H9 (cell line): ENCODE measurements around the gene CPB1. TPM values are rescaled to one million over a fixed set of nuclear protein-coding genes. Genes with fewer than 3 reads are reported as not detected.

ENCODE experiments used
- DNase-seq: peaks from one replicate; pipeline ENCODE4 v3.0.0-alpha.2; 2017
- H2AFZ ChIP-seq: one replicate; pipeline ENCODE4 v1.6.1; 2013; ENCODE audit warnings: mild to moderate bottlenecking, low read length, control low read depth, moderate library complexity
- H2AK5ac ChIP-seq: 2 replicates; pipeline ENCODE4 v1.6.1; 2013; ENCODE audit warnings: low read length, control low read depth, mixed read lengths; ENCODE audit not compliant: insufficient read length
- H2BK120ac ChIP-seq: one replicate; pipeline ENCODE4 v1.6.1; 2013; ENCODE audit warnings: low read depth, mild to moderate bottlenecking, low read length, control low read depth, inconsistent platforms; ENCODE audit not compliant: poor library complexity, severe bottlenecking
- H2BK12ac ChIP-seq: 2 replicates; pipeline ENCODE4 v1.6.1; 2013; ENCODE audit warnings: low read length, control low read depth, mixed read lengths, low read depth; ENCODE audit not compliant: insufficient read length
- H2BK15ac ChIP-seq: 2 replicates; pipeline ENCODE4 v1.6.1; 2013; ENCODE audit warnings: low read depth, low read length, control low read depth
- H2BK20ac ChIP-seq: one replicate; pipeline ENCODE4 v1.6.1; 2013; ENCODE audit warnings: low read depth, mild to moderate bottlenecking, low read length, control low read depth, inconsistent platforms; ENCODE audit not compliant: poor library complexity, severe bottlenecking
- H2BK5ac ChIP-seq: 2 replicates; pipeline ENCODE4 v1.6.1; 2013; ENCODE audit warnings: low read length, control low read depth, mixed read lengths; ENCODE audit not compliant: insufficient read length
- H3K14ac ChIP-seq: 2 replicates; pipeline ENCODE4 v1.6.1; 2013; ENCODE audit warnings: low read length, control low read depth; ENCODE audit not compliant: insufficient read depth
- H3K18ac ChIP-seq: 2 replicates; pipeline ENCODE4 v1.6.1; 2013; ENCODE audit warnings: low read depth, mild to moderate bottlenecking, mixed read lengths, low read length, control low read depth; ENCODE audit not compliant: insufficient read length
- H3K23ac ChIP-seq: 2 replicates; pipeline ENCODE4 v1.6.1; 2013; ENCODE audit warnings: low read length, control low read depth, mixed read lengths, low read depth; ENCODE audit not compliant: insufficient read length
- H3K23me2 ChIP-seq: 2 replicates; pipeline ENCODE4 v1.6.1; 2013; ENCODE audit warnings: low read depth, mild to moderate bottlenecking, mixed read lengths, low read length, control low read depth; ENCODE audit not compliant: insufficient read length, poor library complexity, severe bottlenecking
- H3K27ac ChIP-seq: 2 replicates; pipeline ENCODE4 v1.5.1; 2013; ENCODE audit warnings: low read length, control low read depth, mixed read lengths, low read depth; ENCODE audit not compliant: insufficient read length
- H3K27me3 ChIP-seq: 2 replicates; pipeline ENCODE4 v1.6.1; 2013; ENCODE audit warnings: low read length, control low read depth, inconsistent platforms; ENCODE audit not compliant: insufficient read depth
- H3K4ac ChIP-seq: 2 replicates; pipeline ENCODE4 v1.6.1; 2013; ENCODE audit warnings: low read depth, mild to moderate bottlenecking, control low read depth, inconsistent platforms, low read length, moderate library complexity
- H3K4me1 ChIP-seq: 2 replicates; pipeline ENCODE4 v1.6.1; 2013; ENCODE audit warnings: low read length, control low read depth, inconsistent platforms; ENCODE audit not compliant: insufficient read depth
- H3K4me2 ChIP-seq: 2 replicates; pipeline ENCODE4 v1.6.1; 2013; ENCODE audit warnings: low read length, control low read depth, mixed read lengths; ENCODE audit not compliant: insufficient read length, insufficient read depth
- H3K56ac ChIP-seq: 2 replicates; pipeline ENCODE4 v1.6.1; 2013; ENCODE audit warnings: low read depth, mild to moderate bottlenecking, mixed read lengths, low read length, control low read depth; ENCODE audit not compliant: insufficient read length
- H3K79me1 ChIP-seq: 2 replicates; pipeline ENCODE4 v1.6.1; 2013; ENCODE audit warnings: low read depth, mild to moderate bottlenecking, moderate library complexity, low read length, control low read depth, inconsistent platforms; ENCODE audit not compliant: insufficient read depth, poor library complexity, severe bottlenecking
- H3K79me2 ChIP-seq: 2 replicates; pipeline ENCODE4 v1.6.1; 2013; ENCODE audit warnings: low read length, control low read depth, inconsistent platforms; ENCODE audit not compliant: insufficient read depth
- H3K9ac ChIP-seq: 2 replicates; pipeline ENCODE4 v1.6.1; 2013; ENCODE audit warnings: low read length, control low read depth, mixed read lengths; ENCODE audit not compliant: insufficient read length; ENCODE audit errors: extremely low read depth
- H3K9me3 ChIP-seq: one replicate; pipeline ENCODE4 v1.6.1; 2013; ENCODE audit warnings: low read depth, low read length, inconsistent platforms; ENCODE audit not compliant: control insufficient read depth
- H3T11ph ChIP-seq: one replicate; pipeline ENCODE4 v1.6.1; 2013; ENCODE audit warnings: mild to moderate bottlenecking, low read length, control low read depth, inconsistent platforms
- H4K20me1 ChIP-seq: one replicate; pipeline ENCODE4 v1.6.1; 2013; ENCODE audit not compliant: control insufficient read depth, insufficient read length, insufficient read depth
- H4K5ac ChIP-seq: 2 replicates; pipeline ENCODE4 v1.6.1; 2013; ENCODE audit warnings: low read depth, mild to moderate bottlenecking, mixed read lengths, low read length, control low read depth; ENCODE audit not compliant: insufficient read length
- H4K8ac ChIP-seq: replicated peaks from 2 replicates; pipeline ENCODE4 v1.6.1; 2013; ENCODE audit warnings: low read length, control low read depth, mixed read lengths, low read depth; ENCODE audit not compliant: insufficient read length
- H4K91ac ChIP-seq: 2 replicates; pipeline ENCODE4 v1.6.1; 2013; ENCODE audit warnings: low read depth, mild to moderate bottlenecking, moderate library complexity, mixed read lengths, low read length, control low read depth; ENCODE audit not compliant: insufficient read length
- H3K27ac Mint-ChIP-seq, 3 experiments: 2 replicates in 2 of 3; 3 replicates in 1 of 3; pipeline ENCODE4 v1.8.0; 2020 to 2021; ENCODE audit warnings: mixed read lengths in 3 of 3, mild to moderate bottlenecking in 1 of 3, moderate library complexity in 1 of 3
- H3K27me3 Mint-ChIP-seq: 2 replicates; pipeline ENCODE4 v1.8.0; 2021; ENCODE audit warnings: low read depth, mild to moderate bottlenecking, moderate library complexity, mixed read lengths
- H3K36me3 Mint-ChIP-seq, 3 experiments: 2 replicates in 2 of 3; 3 replicates in 1 of 3; pipeline ENCODE4 v1.8.0; 2020 to 2021; ENCODE audit warnings: low read depth in 3 of 3, mixed read lengths in 3 of 3; ENCODE audit not compliant: insufficient read depth in 1 of 3
- H3K4me1 Mint-ChIP-seq, 2 experiments: 2 replicates each; pipeline ENCODE4 v1.8.0; 2020; ENCODE audit warnings: mixed read lengths in 2 of 2
- H3K4me3 Mint-ChIP-seq, 2 experiments: 2 replicates in 1 of 2; 3 replicates in 1 of 2; pipeline ENCODE4 v1.8.0; 2020 to 2021; ENCODE audit warnings: mild to moderate bottlenecking in 2 of 2, mixed read lengths in 2 of 2, moderate library complexity in 1 of 2
- H3K9me3 Mint-ChIP-seq, 2 experiments: 2 replicates in 1 of 2; 3 replicates in 1 of 2; pipeline ENCODE4 v1.8.0; 2020; ENCODE audit warnings: mild to moderate bottlenecking in 2 of 2, mixed read lengths in 2 of 2, moderate library complexity in 1 of 2
- CTCF ChIP-seq: fragments of 200-600 bp; sonication (generic); conservative IDR thresholded peaks from 3 replicates; pipeline ENCODE4 v1.8.0; 2021; ENCODE audit warnings: antibody characterized with exemption, mild to moderate bottlenecking
- WGBS: extraction: QIAGEN DNeasy Blood & Tissue Kit; methylation state at CpG from one replicate; pipeline ENCODE4 v1.1.7; 2013; ENCODE audit warnings: missing lambda C conversion rate, low lambda C conversion rate, mixed read lengths; ENCODE audit not compliant: insufficient read length; ENCODE audit errors: extremely low coverage; 5-methylcytosine and 5-hydroxymethylcytosine counted together
- total RNA-seq: library from RNA; stranded (reverse); gene quantifications from 2 replicates; pipeline ENCODE4 v1.2.1, GENCODE V29; 2021

CPB1 gene
- total RNA-seq, 1 experiment from 2014 or later, result not detected

DNA sequence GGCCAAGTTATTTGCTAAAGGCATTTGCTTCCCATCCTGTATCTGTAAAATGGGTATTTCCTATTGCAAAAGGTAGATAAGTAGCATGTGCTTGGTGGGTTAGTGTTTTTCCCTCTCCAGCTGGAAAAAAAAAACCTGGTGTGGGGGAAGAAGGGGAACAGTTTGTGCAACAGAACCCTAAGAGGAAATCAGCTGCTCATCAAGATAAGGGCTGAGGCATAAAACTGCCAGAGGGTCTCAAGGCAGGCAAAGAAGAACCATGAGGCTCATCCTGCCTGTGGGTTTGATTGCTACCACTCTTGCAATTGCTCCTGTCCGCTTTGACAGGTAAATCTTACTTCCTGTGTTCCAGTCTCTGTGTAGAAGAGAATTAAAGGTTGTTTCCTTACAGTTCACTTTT lies 37.4 kb downstream of the CPB1 start, which contains the start of gene CPA3:
TSS of gene CPA3 (plus strand) at position 248 of the 400 bp plus-strand sequence. CDS start at position 260, 12 bp downstream.
- no peaks in the 10 kb centered on the region for H3K79me2 ChIP-seq
- H3K18ac ChIP-seq, result no peak within 1 kb of the TSS
- no peaks in the 10 kb centered on the region for H3K4me1 ChIP-seq
- H4K5ac ChIP-seq, result no peak within 1 kb of the TSS
- H2BK15ac ChIP-seq, result no peak within 1 kb of the TSS
- no peak within 1 kb of the TSS for H3K4ac ChIP-seq
- H2AK5ac ChIP-seq, result no peak within 1 kb of the TSS
- no peaks in the 10 kb centered on the region for H3K36me3 Mint-ChIP-seq
- no peak within 1 kb of the TSS for H2BK120ac ChIP-seq
- H3K27me3 ChIP-seq, result no peaks in the 10 kb centered on the region
- no peak within 1 kb of the TSS for H3K4me2 ChIP-seq
- H4K8ac ChIP-seq, result no peak within 1 kb of the TSS
- no peak within 1 kb of the TSS for H3T11ph ChIP-seq
- H2BK20ac ChIP-seq, result no peak within 1 kb of the TSS
- no peaks in the 10 kb centered on the region for H3K9me3 ChIP-seq
- no CpG with 5 or more reads among the region's 1 CpG for WGBS
- H3K4me1 Mint-ChIP-seq, result no peaks in the 10 kb centered on the region
- no peaks in the 10 kb centered on the region for H3K9me3 Mint-ChIP-seq
- H3K27ac Mint-ChIP-seq, result no peak within 1 kb of the TSS
- no peak within 1 kb of the TSS for H3K14ac ChIP-seq
- TF ChIP-seq CTCF, result no peak
- H3K27ac ChIP-seq, result no peak within 1 kb of the TSS
- DNase-seq, result no peak
- H2AFZ ChIP-seq, result no peak within 1 kb of the TSS
- no peaks in the 10 kb centered on the region for H3K23me2 ChIP-seq
- no peak within 1 kb of the TSS for H3K56ac ChIP-seq
- no peak within 1 kb of the TSS for H3K23ac ChIP-seq
- no peaks in the 10 kb centered on the region for H3K79me1 ChIP-seq
- no peaks in the 10 kb centered on the region for H4K20me1 ChIP-seq
- no peak within 1 kb of the TSS for H4K91ac ChIP-seq
- H2BK12ac ChIP-seq, result no peak within 1 kb of the TSS
- no peak within 1 kb of the TSS for H2BK5ac ChIP-seq
- no peak within 1 kb of the TSS for H3K4me3 Mint-ChIP-seq
- H3K9ac ChIP-seq, result no peak within 1 kb of the TSS
- no peaks in the 10 kb centered on the region for H3K27me3 Mint-ChIP-seq
